ENCODE data around the gene TCEA2. TPM values are rescaled to one million over a fixed set of nuclear protein-coding genes. Genes with fewer than 3 reads are reported as not detected.

TCEA2 gene
- 23.3 and 24.0 TPM in 2 replicates for total RNA-seq

DNA sequence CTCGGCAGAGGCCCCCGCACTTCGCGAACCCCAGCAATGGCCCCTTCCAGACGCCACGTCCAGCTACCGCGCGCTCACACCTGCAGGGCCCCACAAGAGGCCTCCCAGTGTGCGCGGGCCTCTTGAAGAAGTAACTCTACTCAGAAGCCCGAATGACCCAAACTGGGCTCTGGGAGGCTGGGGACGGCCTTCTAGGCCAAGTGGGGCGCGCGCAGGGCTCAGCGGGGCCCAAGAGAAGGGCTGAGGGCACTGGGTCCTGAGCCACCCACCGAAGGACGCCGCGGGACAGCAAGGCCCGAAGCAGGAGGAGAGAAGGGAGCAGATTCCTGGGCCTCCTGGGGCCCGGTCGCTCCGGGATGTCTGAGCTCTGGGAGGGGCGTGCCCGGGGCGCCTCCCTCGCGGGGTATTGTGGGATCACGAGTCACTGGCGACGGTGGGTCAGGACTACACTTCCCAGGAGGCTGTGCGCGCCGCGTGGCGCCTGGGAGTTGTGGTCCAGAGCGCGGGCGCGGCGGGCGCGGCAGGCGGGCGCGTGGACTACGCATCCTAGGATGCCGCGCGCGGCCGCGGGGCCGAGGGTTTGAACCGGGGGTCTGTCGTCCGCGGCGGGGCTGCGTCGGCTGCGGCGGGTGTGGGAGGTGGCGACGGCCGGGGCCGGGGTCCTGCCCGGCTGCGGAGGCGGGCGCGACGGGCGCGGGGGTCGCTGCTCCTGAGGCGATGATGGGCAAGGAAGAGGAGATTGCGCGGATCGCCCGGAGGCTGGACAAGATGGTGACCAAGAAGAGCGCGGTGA, at the start of gene TCEA2:
TSS of gene TCEA2 (plus strand) at position 603 of the 793 bp plus-strand sequence. CDS start at position 718, 115 bp downstream.

DNA sequence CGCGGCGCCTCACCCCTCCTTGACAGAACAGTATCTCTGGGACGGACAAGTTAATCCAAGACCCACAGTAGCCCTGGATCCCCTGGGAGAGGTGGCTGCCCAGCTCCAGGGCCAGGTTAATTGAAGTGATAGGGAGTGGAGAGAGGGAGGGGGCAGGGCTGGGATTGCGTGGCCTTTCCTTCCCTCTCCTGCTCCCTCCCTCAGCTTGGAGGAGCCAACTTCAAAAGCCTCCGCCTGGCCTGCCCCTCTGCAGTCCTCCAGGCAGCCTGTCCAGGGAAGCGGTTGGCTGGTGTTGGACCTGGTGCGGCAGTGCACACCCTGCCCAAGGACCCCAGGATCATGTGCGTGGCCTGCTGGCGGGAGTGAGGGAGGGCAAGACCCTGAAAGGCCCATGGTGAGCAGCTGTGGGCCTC, 27.1 kb upstream of the TCEA2 start, which contains the start of gene C20orf204:
TSS of gene C20orf204 (plus strand) at position 250 of the 413 bp plus-strand sequence. CDS start at position 392, 142 bp downstream.

DNA sequence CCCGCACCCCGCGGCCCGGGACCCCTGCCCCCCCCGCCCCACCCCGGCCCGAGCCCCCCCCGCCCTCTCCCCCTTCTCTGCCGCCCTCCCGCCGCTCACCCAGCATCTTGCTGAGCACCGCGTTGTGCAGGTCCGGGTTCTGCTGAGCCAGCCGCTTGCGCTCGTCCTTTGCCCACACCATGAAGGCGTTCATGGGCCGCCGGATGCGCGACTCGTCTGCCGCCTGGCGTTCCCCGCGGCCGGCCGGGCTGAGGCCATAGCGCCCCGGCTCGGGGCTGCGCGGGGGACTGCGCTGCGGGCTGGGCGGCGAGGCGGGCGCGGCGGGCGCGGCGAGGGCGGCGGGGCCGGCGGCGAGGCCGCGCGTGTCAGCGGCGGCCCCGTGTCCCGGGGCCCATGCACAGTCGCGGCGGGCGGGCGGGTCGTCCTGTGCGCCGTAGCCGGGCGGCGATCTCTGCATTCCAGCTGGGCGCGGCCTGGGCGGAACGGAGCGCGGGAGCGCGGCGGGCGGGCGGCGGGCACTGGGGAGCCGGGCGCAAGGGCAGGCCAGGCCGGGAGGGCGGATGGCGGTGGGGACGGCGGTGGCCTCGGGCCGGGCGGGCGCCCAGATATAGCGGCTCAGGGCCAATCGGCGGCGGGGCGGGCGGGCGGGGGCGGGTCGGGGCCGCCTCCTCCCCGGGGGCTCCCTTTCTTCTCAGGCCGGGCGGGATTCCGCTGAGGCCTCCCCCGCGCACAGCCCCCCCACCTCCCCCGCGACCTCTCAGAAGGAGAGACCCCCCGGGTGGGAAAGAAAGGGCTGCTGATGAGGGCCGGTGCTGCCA, 13.7 kb upstream of the TCEA2 start, which contains the start of gene SOX18:
TSS of gene SOX18 (minus strand) at position 580 of the 818 bp plus-strand sequence. CDS start at position 457, 123 bp downstream.

DNA sequence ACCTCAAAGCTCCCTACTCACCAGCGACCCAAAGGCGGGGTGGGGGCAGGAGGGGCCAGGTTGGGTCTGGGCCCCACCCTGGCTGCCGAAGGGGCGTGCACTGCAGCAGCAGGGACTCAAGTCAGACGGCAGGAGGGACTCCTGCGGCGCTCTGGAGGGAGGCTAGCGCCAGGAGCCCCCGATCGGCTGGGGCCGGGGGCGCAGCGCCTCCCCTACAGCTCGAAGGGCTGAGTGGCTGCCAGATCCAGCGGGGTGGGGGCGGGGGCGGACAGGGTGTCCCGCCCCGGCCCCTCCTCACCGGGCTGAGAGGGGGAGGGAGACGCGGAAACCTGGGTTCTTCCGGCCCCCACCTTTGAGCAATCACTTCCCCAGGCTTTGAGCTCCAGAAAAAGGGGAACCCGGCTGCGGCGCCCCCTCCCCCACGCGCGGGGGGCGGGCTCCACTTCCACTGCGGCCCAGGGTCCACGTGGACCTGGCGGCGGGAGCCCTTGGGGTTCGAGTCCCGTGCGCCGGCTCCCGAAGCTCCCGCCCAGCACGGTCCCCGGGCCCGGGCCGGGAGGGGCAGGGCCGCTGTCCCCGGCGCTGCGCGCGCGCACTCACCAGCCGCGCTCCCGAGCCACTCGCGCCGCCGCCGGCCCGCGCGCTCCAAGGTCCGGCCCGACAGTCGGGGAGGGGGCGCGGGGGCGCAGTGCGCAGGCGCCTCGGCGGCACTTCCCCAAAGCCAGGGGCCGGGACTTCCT, 16.4 kb downstream of the TCEA2 start, which contains the start of gene RGS19:
TSS of gene RGS19 (minus strand) at position 246 of the 740 bp plus-strand sequence. CDS start 2,632 bp downstream, outside the sequence.

DNA sequence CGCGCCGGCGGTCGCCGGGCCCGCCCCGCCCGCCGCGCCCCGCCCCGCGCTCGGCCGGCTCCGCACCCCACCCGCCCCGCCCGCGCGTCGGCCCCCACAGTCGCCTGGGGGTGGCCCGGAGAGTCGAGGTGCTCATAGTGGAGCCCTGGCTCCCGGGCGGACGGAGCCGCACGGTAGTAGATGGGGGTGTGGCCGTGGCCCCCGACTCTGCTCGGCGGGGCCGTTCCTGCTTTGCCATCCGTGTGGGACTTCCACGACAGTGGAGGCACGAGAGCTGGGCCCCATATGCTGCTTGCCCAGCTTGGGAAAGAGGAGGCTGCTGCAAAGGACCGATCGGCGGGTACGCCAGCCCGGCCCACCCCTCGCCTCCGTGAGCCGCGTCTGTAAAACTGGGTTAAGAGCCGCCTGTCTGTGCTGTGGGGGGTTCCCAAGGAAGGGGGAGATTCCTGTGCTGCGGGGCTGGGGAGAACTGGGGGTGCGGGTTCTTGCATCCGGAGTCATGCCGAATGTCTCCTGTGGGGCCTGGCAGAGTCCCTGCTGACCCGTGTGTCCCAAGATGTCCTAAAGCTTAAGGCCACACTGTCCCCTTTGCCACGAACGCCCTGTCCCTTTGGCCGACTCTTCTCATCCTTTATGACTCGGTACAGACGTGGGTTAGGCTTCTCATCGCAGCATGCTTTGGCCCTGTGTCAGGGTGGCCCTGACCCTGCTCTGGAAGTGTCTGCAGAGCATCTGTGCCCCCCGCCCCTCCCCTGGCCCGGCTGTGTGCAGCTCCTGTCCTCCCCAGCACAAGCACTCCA, 17.2 kb downstream of the TCEA2 start, which contains the start of gene OPRL1:
TSS of gene OPRL1 (plus strand) at position 70 of the 800 bp plus-strand sequence. CDS start 12,639 bp downstream, outside the sequence.

DNA sequence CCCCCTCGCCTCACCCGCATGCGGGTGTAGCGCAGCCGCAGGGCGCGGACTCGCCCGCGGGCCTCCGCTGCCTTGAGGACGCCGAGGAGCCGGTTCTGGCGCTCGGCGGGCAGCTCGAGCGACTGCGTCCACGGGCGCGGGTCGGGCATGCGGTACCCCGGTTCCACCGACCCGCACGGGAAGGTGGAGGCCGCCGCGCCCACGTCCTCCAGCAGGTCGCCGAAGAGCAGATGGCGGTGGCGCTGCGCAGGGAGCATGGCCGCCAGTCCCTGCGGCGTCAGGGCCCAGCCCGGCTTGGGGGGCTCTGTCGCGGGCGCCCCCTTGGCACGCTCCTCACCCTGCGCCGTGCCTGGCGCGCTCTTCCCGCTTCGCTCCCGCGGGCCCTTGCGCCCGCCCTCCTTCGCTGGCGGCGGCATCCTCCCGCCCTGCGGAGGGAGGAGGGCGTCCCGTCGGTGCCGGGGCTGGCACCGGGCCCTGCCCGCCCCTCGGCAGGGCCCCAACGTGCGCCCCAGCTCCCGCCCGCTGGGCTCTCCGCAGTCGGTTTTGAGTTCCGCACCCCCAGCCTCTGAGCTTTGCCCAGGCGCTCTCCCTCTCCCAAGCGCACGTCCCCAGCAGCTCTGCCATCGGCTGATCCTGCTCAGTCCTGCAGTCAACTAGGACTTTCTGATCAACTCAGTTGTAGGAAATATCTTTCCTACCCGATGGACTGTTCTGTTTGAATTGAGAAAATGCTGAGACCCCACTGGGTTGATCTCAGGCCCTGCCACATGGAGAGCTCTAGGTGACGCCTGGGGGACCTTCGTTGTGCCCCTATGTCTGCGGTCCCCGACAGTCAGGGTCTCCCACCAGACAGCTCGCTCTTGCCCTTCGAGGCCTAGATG, 21.0 kb downstream of the TCEA2 start, which contains the start of gene LKAAEAR1:
TSS of gene LKAAEAR1 (minus strand) at position 595 of the 881 bp plus-strand sequence. CDS start at position 416, 179 bp downstream.

DNA sequence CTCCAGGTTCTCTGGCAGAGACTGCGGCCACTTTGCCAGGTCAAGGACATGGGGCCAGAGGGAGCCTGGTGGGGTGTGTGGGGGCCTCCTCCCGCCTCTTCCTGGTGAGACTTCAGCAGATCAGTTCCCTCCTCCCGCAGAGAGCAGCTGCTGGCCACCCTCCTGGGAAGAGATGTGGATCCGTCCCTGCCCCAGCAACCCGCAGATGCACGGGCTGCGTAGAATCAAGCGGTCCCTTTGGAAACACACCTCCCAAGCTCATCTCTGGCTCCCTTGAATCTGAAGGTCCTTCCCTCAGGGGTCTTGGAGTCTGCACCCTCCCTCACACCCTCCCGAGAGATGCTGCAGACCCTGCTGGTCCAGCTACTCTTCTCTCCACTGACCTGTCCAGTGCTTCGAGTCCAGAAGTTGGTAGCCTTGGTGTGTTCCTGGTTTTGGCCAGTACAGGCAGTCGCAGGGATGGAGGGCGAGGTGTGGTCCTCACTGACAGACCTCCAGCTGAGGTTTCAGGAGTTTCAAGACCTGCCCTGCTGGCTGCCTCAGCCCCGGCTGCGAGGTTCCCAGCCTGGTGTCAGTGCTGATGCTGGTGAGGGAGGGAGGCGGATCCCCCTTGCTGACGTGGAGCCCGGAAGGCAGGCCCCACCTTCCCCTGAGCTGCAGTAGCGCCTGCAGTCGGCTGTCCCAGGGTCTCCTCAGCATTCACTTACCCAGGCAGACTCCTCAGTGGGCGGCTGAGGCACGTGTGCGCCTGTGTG, 44.2 kb downstream of the TCEA2 start, which contains the start of gene NPBWR2:
TSS of gene NPBWR2 (minus strand) at position 585 of the 755 bp plus-strand sequence. CDS start 734 bp downstream, outside the sequence.

Small RNA genes within 50 kb of the gene (small RNA-seq; reads per million reads assigned to genes)
- gene AL355803.1: not detected
- gene MIR6813: 1.5 reads per million, percentile 35 among the genes with 10 or more reads in this experiment

Other genes with a start within 250 kb of the TCEA2 start
- gene ZBTB46, start 231.9 kb upstream of the TCEA2 start, total RNA-seq: 0.36 and 0.81 TPM in 2 replicates
- not detected in 2 replicates for gene ABHD16B, start 201.7 kb upstream of the TCEA2 start, total RNA-seq
- gene TPD52L2, start 197.9 kb upstream of the TCEA2 start, total RNA-seq: 96.7 and 106 TPM in 2 replicates
- 63.8 and 66.5 TPM in 2 replicates for gene DNAJC5, start 168.1 kb upstream of the TCEA2 start, total RNA-seq
- 22.4 and 22.8 TPM in 2 replicates for gene UCKL1, start 106.8 kb upstream of the TCEA2 start, total RNA-seq
- gene ZNF512B, start 93.3 kb upstream of the TCEA2 start, total RNA-seq: 18.5 and 23.9 TPM in 2 replicates
- gene SAMD10, start 83.6 kb upstream of the TCEA2 start, total RNA-seq: 0.49 TPM in 2 replicates
- gene PRPF6, start 82.1 kb upstream of the TCEA2 start, total RNA-seq: 54.9 and 55.3 TPM in 2 replicates
- 1.7 and 2.6 TPM in 2 replicates for gene C20orf204, start 27.0 kb upstream of the TCEA2 start, total RNA-seq
- 0.16 and 0.24 TPM in 2 replicates for gene SOX18, start 13.6 kb upstream of the TCEA2 start, total RNA-seq
- gene RGS19, start 16.3 kb downstream of the TCEA2 start, total RNA-seq: 12.7 and 14.5 TPM in 2 replicates
- gene OPRL1, start 16.9 kb downstream of the TCEA2 start, total RNA-seq: 2.4 and 3.2 TPM in 2 replicates
- gene LKAAEAR1, start 21.2 kb downstream of the TCEA2 start, total RNA-seq: not detected in 2 replicates
- not detected in 2 replicates for gene NPBWR2, start 44.4 kb downstream of the TCEA2 start, total RNA-seq
- not detected in 2 replicates for gene MYT1, start 101.3 kb downstream of the TCEA2 start, total RNA-seq
- 63.0 and 67.2 TPM in 2 replicates for gene PCMTD2, start 192.6 kb downstream of the TCEA2 start, total RNA-seq

All from hair follicle dermal papilla cell (primary cell).